Stimulated activated CD8-positive, alpha-beta memory T cell treated with anti-CD3 and anti-CD28 coated beads, Interleukin-4, amount 100 ng/mL, for 24 hours (primary cell): Measurements from ENCODE around the gene CTRL.
A peak's percentile ranks its signal among the peaks of the same experiment; 100 is the strongest.
"Not testable (repeated sequence)": the region's sequence is repeated elsewhere in the genome, so short reads cannot be mapped to it uniquely, and the experiment has no call there.

Experiments
- DNase-seq: peaks from one replicate; pipeline ENCODE4 v3.0.0-alpha.2; 2020; ENCODE audit warnings: low read depth

The CTRL gene

DNA sequence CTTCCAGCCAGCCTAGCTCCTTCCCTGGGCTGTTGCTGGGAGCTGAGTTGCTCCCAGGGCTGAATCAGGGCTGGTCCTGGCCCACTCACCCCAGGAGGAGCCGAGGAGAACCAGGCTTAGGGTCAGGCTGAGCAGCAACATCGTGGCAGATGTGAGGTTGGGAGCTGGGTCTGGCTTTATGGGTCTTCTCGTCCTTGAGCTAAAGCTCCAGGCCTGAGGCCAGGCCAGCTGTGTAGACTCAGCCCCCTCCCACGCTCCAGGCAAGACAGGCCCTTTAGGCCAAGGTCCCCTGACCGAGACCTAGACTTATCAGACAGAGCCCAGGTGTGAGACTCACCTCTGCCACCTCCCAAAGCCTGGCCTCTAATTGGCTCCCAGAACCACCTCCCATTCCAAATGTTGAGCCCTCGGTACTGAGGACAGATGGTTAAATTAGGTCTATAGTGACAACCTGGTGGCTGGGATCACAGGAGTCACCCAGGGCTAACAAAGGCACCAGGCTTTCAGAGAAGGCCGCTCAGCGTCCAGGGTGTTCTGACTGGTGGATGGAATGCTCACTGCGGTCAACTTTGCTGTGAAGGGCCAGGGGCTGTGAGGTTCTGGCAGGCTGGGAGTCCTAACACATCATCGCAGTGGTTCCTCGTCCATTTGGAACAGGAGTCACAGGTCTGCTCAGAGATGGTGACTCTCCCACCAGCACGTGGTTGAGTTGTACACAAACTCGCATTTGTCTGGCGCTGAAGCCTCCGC, at the start of gene CTRL:
CTRL (minus strand) TSS at position 151 of the 750 bp plus-strand sequence; CDS start at position 141, 10 bp downstream.
- no peak for DNase-seq

DNA sequence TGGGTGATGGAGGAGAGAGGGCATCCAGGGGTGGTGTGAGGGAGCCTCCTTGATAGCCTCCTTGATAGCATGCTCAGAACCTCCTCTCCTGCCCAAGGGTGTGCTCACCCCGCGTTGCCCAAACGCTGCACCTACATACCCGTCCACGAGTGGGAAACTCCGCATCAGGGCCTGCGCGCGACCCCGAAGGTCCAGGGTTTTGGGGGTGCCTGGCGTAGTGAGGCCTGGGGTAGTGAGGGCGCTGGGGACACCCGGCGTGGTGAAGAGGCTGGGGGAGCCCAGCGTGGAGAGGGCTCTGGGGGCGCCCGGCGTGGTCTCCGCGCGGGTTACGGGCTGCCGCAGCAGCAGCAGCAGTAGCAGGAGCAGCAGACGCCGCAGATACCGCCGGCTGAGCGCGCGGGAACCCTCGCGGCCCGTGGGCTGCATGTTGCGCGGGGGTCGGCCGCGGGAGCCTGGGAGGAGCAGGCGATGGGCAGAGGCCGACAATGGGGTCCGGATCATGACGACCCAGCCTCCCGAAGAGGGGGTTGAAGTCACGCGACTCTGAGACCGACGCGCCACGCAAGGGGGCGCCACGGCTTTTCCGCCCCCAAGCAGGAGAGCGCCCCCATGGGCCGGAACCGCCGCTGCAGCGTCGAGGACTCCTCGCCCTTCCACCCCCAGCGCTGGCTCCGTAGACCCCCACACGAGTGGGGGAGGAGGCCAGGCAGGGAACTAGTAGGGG, 48.5 kb upstream of the CTRL start, which contains the start of gene DPEP3:
DPEP3 (minus strand) TSS at position 545 of the 724 bp plus-strand sequence; CDS start at position 426, 119 bp downstream.
- no peak for DNase-seq

DNA sequence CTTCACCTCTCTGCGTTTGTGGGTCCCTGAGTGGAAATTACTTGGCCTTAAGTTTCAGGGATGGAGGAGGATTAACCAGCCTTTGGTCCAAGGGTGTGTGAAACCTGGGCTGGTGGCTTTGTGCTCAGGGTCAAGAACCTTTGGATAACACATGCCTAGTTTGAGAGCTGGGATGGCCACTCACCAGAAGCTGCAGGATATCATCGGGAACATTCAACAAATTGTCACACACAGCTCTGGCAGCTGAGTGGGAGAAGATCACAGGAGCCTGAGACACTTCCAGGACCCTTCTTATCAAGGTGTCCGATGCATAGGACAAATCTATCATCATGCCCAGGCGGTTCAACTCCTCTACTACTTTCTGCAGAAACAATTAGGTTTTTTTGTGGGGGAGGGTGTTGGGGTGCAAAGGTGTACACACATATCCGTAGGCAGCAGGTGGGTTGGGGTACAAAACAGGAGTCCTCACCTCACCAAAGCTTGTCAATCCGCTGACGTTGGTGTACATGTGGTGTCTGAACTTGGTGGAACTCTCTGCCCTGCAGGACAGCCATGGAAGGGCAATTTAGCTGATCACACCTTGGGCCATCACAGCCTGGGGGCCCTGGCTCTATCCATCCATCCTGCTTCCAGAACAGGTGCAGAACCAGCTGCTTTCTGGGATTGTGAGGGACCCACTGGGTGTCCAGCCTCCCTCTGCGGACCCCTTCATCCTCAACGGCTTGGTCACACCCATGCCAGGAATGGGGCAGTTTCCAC, 46.0 kb upstream of the CTRL start:
- no peak for DNase-seq

DNA sequence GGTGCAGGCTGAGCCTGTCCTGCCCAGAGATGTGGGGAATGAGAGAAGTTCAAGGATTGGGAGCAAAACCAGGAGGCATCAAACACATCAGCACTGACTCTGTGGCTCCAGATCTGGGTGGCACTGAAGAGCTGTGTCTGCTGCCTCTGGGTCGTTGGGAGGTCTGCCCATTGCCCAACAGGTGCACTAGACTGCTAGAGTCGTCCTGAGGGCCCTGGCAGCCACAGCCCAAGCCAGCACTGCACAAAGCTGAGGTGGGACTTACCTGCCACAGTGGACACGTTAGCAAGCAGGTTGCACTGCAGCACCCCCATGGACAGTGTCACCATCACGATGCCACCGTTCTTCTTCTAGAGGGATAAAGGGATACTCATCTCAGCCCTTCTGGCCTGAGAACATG, 45.3 kb upstream of the CTRL start:
- no peak for DNase-seq

DNA sequence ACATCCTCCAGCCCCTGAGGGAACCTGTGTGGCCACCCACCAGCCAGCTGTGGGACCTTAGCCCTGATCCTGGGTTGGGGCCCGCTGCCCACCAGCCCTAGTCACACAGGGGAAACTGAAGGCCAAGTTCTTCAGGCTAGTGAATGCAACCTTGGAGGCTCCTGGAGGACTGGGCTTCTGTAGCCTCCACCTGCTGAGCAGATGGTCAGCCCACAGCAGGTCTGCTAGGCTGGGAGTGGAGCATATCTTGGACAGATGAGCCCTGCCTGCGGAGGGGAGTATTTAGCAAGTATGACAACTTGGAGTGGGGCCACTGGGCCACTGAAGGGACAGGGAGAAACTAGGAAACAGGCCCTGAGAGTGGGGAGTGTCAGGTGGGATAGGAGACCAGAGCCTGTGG, 44.5 kb upstream of the CTRL start:
- DNase-seq: no peak

DNA sequence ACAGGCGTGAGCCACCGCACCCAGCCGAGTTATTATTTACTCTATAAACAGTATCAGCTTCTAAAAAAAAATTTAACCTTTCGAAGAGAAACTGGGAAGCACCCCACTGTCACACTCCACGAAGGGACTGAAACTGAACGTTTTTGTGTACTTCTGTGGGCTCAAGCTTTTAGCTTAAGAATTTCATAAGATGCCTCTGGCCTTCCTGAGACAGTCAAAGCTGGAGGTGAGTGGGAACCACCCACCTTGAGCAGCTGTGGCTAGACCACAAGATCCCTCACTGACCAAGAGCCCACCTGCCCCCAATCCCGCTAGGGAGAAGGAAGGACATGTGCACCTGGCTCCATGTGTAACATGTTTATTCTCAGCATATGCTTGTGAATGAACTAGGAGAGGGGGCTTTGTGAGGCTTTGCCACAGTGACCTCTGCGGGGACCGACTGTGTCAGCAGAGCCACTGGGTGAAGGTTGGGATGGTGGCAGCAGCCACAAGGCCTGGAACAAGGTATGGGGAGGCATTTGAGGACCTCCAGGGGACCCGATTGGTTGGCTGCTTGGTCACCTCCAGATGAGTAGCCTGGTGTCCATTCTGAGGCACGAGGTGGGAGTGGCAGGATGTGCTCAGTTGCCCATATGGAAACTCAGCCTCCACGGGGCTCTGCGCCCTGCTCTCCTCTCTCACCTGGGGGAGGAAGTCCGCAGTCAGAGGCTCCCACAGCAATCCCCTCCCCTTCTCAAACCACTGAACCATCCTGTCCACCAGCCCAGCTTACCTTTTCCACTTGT, 43.9 kb upstream of the CTRL start:
- DNase-seq: no peak

DNA sequence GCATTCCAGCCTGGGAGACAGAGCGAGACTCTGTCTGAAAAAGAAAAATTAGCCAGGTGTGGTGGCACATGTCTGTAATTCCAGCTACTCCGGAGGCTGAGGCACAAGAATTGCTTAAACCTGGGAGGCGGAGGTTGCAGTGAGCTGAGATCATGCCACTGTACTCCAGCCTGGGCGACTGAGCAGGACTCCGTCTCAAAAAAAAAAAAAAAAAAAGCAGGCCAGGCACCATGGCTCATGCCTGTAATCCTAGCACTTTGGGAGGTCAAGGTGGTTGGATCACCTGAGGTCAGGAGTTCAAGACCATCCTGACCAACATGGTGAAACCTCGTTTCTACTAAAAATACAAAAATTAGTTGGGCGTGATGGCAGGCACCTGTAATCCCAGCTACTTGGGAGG, 40.6 kb upstream of the CTRL start:
- DNase-seq: not testable (repeated sequence)

DNA sequence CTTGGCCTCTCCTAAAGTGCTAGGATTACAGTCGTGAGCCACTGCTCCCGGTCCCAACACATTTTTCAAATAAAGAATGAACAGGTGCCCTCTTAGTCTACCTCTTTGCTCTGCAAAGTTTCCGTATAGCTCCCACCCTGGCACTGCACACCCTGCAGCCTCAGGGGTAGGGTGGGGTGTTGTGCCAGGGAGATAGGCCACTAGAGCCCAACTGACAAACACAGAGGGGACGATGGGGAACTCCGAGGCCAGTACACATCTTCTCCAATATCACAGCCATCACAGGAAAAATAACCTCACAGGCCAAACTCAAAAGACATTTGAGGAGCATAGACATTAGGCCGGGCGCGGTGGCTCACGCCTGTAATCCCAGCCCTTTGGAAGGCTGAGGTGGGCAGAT, 39.4 kb upstream of the CTRL start:
- no peak for DNase-seq

DNA sequence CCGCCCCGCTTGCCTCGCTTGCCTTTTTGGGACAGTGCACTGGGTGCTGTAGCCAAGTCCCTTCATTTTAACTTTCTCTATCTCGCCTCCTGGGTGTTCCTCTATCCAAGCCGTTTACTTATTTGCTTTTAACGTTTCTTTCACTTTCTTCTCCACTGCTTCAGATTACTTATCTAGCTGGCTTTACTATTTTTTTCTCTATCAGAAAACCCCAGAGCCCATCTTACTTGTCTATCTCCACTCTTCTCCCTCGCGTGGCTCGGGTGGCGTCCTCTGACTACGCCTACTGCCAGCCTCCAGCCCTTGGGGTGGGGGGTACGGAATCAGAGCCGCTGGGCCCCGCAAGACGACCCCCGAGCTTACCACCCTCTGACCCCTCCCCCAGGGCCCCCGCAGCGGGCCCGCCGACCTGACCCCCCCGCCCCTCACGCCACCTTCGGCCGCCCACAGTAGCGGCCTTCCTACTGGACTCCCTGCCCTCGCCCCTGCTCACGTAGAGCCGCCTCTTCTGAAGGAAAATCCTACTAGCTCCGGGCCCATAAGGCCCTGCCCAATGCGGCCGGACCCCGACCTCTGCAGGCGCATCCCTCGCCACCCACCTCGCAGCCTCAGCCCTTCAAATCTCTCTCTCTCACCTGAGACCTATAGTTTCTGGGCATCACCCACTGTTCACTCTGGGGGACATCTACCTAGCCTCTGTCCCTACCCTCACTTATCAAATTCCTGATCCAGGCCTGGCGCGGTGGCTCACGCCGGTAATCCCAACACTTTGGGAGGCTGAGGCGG, 37.8 kb upstream of the CTRL start:
- DNase-seq: no peak

DNA sequence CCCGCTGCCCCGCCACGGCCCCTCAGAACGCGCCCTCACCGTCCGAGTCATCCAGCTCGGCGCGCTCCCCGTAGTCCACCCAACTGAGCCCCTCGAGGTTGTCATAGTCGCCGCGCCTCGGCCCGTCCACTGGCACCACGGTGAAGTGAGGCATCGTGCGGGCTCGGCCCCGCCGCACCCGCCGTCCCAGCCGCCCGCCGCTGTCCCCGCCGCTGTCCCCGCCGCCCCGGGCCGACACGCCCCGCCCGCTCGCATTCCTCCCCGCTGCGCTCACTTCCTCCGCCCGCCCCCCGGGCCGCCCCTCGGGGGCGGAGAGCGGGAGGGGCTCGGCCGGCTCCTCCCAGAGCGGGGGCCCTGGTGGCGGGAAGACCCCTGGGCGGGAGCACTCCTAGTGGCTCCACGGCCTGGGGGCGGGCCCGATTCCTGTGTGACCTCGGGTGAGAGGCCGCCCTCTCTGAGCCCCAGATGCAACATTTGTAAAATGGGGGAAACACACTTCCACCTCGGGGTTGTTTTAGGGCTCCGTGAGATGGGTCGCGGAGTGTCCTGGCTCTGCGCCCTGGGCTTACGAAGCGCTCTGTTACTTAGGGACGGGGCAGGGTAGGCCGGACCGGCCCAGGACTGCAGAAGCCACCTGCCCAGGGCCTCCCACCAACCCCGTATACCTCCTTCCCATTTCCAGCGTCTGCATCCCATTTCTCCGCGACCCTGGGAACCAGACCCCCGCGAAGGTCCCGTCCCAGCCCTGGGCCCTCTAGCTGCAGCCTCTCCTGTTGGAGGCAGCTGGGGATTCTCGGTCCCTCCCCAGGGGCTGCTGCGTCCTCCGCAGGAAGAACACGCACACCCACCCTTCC, 37.0 kb upstream of the CTRL start, which contains the start of gene SLC12A4:
SLC12A4 (minus strand) TSS at position 238 of the 854 bp plus-strand sequence; CDS start at position 154, 84 bp downstream.
- DNase-seq: peak; percentile 84

DNA sequence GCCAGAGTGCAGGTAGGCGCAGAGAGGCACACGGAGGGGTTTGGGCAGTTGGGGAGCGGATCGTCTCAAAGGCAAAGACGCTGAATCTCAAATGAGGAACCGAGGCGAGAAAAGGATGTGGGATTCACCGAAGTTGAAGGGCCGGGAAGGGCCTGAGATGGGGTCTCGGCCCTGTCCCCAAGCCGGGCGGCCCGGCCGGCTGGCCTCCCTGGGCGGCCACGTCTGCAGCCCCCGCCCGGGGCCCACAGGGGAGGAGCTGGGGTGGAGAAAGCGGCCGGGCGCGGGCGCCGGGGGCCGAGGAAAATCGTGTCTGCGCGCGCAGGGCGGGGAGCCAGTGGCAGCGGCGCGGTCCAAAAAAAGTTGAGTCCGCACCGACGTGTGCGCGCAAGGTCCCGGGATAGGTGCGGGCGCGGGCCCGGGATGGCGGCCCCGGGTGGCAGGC, 36.3 kb upstream of the CTRL start:
- peak; percentile 24 for DNase-seq

DNA sequence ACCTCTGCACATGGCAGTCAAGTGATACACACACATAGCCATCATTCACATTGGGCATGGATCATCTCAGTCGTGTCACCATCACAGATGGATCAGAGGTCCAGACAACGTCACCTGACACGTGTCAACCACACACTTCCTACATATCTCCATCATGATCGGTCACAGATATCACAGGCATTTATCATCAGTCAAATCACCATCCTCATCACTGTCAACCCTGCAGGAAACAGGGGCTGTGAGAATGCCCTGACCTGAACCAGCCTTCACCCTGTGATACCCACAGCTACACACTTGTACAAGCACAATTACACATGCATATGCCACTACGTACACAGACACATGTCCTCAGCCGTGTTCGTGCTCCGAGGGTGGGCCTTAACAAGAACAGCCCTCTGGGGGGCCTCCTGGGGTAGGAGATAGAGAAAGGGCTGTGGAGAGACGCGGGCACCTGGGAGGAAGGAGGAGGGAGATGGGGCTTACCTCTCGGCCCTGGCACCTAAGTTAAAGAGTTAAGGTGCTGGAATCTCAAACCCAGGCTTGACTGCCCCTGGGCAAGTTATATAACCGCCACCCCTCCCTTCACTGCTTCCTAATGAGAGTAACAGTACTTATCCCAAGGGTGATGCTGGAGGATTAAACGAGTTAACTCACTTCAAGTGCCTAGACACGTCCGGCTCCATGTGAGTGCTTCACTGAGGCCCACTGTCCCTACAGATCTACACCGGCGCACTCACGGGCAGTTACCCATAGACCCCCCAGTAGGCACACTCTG, 35.7 kb upstream of the CTRL start:
- DNase-seq: no peak

DNA sequence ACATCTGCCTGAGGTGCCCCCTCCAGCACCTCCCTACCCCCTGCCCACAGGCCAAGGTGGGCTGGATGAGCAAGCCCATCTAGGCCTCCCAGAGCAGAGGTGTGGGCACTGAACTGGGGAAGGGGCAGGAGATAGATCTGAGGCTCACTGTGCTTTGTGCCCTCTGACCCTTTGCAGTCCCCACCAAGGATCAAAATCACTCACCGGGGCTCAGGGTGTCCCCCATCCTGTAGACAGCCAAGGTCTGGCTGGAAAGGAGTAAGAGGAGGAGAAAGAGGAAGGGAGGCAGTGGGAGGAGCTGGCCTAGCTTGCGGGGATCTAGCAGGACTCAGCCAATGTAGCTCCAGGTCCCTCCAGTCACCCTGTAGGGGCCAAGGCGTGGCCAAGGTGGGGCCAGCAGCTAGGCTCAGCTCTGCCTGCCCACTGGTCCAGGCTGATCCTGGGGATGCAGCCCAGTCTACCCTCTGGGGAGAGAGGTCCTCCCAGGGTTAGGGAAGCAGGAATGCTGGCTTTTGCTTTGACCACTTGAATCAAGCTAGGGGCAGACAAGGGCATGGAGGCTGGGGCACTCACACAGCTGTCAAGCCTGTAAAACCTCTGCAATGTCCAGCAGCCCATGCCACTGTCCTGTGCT, 35.0 kb upstream of the CTRL start:
- DNase-seq: no peak

DNA sequence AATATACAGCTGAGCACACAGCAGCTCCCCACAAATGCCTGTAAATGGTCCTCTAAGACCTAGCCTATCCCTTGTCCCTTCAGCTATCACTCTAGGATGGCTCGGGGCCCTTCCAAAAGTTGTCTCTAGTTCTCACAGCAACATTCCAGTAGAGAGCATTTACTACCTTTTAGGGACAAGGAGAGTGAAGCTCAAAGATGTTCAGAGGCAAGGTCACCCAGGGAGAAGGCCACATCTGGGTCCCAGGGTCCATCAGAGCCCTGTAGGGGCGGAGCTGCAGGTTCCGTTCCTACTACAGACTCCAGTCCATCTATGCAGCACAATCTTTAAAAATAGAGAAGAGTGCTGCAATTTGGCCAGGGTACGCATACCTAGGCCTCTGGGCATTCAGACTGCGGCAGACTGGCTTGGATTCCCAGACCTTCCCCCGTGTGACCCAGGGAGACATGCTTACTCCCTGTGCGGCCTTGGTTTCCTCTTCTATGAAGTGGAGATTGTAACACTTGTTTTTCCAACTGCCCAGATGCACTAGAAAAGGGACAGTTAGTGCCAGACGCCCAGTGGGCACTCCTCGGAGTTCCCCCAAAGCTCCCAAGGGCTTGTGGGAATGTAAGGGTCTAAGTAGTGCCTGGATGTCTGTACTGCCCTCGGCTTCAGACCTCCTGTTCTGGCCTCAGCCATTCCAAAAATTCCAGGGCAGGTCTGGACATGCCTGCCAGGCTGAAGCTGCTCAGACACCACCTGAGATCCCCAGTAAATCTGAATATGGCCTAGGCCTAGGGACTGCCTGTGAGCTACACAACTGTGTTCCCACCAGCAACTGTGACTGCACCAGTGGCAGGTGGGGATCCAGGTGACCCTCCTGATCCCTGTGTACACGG, 34.2 kb upstream of the CTRL start:
- DNase-seq: no peak

DNA sequence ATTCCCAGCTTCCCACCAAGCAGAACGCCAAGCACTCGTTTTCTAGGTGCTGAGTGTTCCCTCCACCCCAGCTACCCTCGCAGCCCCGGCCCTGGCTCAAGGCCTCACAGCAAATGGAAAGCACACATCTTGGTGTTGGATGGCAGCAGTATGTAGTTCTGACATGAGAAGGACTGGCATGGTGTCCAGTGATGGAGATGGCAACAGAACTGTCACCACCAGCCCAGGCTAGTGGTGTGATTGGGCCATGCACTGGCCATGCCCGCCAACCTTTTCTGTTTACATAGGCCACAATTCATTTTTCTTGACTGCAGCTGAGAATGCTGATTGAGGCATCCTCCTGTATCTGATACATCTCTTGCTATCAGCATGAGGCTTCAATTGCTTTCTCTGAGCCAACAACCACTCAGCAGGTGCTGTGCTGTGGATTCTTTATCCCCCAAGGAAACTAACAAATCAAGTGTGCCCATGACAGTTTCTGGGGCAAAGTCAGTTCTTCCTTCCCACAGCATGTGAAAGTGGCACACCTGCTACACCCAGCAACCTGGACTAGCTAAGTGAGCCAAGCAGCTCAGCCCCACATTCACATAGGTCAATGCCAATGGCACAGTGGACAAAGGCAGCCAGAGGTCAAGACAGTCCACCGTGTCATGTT, 32.9 kb upstream of the CTRL start:
- DNase-seq: no peak

DNA sequence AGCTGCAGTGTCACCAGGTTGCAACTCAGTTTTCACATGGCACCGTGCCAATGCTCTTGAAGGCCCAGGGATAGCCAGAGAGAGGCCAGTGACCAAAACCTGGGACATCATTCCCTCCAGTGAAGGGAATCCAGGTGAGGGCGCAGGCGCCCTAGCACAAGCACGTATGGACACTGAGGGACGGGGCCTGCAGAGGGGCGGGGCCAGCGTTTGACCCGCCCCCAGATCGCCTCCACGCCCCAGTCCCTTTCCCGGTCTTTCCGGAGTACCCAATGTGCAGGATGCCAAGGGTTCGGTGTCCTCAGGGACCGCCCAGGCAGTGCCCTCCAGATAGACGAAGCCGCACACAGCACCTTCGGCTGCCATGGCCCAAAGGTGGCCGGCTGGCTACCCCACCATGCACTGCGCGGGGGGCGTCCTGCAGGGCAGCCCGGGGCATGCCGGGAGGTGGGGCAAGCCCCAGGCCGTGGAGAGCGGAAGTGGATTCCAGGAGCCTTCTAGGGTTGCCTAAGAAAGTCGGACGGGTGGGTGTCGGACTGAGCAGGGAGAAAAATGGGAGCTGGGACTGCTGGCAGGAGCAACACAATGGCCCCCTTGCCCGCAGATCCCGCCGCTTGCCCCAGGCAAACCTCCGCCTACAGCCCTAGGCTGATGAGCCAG, 32.1 kb upstream of the CTRL start:
- DNase-seq: no peak

DNA sequence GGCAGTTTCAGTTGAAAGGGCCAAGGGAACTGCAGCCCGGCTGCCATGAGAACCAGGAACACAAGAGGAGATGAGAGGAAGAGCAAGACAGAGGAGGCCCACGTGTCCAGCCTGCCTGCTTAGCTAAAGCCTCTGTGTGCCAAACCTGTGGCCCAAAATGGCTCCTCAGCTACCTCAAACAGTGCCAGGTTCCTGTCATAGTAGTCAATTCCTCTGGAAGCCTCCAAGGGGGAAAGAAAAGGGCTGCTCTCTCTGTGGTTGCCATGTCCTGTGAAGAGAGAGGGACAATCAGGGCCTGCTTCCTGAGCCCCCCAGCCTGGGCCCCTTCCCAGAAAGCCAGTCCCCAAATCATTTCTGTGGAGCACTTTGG, 31.6 kb upstream of the CTRL start:
- no peak for DNase-seq
